ENCODE results near the gene NARS2.

GRCh38 chr11:78395597-78395996 is 179.1 kb downstream of the NARS2 start:
- TF ChIP-seq ZNF274 (IDR thresholded peaks at IDR 0.05; ENCODE audit: low read depth, low read length): no peak
- no peak for TF ChIP-seq YY1 (IDR thresholded peaks at IDR 0.05; ENCODE audit: insufficient read depth, insufficient read length)
- no peak for TF ChIP-seq SUZ12 (IDR thresholded peaks at IDR 0.05; ENCODE audit: extremely low read depth, insufficient read depth, insufficient read length)

Data from NT2/D1 (cell line).